IgD-negative memory B cell (primary cell): Measurements from ENCODE around the gene CNTNAP5. TPM values are rescaled to one million over a fixed set of nuclear protein-coding genes. Genes with fewer than 3 reads are reported as not detected.

Source experiments
- H3K27ac Mint-ChIP-seq, 3 donors: one replicate each; pipeline ENCODE4 v1.8.0; 2020 to 2022; ENCODE audit warnings: mild to moderate bottlenecking in 3 of 3, mixed read lengths in 3 of 3, moderate library complexity in 1 of 3
- H3K27me3 Mint-ChIP-seq: one replicate; pipeline ENCODE4 v1.8.0; 2021; ENCODE audit warnings: mixed read lengths
- H3K36me3 Mint-ChIP-seq: one replicate; pipeline ENCODE4 v1.8.0; 2020; ENCODE audit warnings: mild to moderate bottlenecking, mixed read lengths
- H3K4me1 Mint-ChIP-seq, 3 donors: one replicate each; pipeline ENCODE4 v1.8.0; 2020 to 2022; ENCODE audit warnings: mixed read lengths in 3 of 3, mild to moderate bottlenecking in 1 of 3
- H3K4me3 Mint-ChIP-seq, 4 donors: one replicate each; pipeline ENCODE4 v1.8.0; 2020 to 2022; ENCODE audit warnings: mild to moderate bottlenecking in 4 of 4, mixed read lengths in 4 of 4, moderate library complexity in 3 of 4
- H3K9me3 Mint-ChIP-seq, 3 donors: one replicate each; pipeline ENCODE4 v1.8.0; 2020 to 2021; ENCODE audit warnings: mixed read lengths in 3 of 3, mild to moderate bottlenecking in 1 of 3
- polyA plus RNA-seq: library from polyadenylated mRNA; unstranded; fragments of 300-500 nt; fragmentation: Illumina TruSeq; gene quantifications from one replicate; pipeline ENCODE4 v1.2.3, GENCODE V29; 2021

The CNTNAP5 gene
- not detected for polyA plus RNA-seq

DNA sequence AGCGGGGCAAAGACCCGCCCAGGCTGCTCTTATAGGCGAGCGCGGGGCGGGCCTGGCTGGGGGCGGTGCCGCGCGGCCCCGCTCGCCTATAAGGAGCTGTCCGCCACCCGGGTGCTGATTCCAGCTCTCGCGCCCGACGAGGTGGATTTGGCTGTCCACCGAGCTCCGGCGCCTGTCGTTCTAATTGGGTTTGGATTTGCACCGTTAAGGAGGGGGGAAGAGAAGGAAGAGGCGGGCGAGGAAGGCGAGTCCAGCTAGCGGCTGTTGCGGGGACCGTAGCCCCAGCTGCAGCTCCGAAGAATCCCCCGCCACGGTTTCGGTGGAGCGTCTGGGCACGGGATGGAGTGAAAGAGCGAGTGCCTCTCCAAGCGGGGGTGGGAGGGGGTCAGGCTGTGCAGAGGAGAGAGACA is at the start of gene CNTNAP5:
TSS of gene CNTNAP5 (plus strand) at position 117 of the 410 bp plus-strand sequence. CDS start 364 bp downstream, outside the sequence.
- H3K27ac Mint-ChIP-seq = no peak within 1 kb of the TSS
- H3K4me1 Mint-ChIP-seq = no peaks in the 10 kb centered on the region
- H3K27me3 Mint-ChIP-seq = peaks cover 14% of the 10 kb centered on the region
- H3K36me3 Mint-ChIP-seq = no peaks in the 10 kb centered on the region
- H3K9me3 Mint-ChIP-seq = no peaks in the 10 kb centered on the region
- H3K4me3 Mint-ChIP-seq = no peak within 1 kb of the TSS

GRCh38 chr2:123976054-123976648 is 48.9 kb upstream of the CNTNAP5 start:
- Mint-ChIP-seq H3K27me3 (no peaks in the 10 kb centered on the region), H3K36me3 (no peaks in the 10 kb centered on the region), H3K4me1 (peaks cover 0 to 2% (median 2%) of the 10 kb centered on the region in 3 donors), H3K4me3 (no peak overlapping the region), H3K9me3 (peaks cover 5 to 18% (median 9%) of the 10 kb centered on the region in 3 donors), H3K27ac (no peak overlapping the region)

DNA sequence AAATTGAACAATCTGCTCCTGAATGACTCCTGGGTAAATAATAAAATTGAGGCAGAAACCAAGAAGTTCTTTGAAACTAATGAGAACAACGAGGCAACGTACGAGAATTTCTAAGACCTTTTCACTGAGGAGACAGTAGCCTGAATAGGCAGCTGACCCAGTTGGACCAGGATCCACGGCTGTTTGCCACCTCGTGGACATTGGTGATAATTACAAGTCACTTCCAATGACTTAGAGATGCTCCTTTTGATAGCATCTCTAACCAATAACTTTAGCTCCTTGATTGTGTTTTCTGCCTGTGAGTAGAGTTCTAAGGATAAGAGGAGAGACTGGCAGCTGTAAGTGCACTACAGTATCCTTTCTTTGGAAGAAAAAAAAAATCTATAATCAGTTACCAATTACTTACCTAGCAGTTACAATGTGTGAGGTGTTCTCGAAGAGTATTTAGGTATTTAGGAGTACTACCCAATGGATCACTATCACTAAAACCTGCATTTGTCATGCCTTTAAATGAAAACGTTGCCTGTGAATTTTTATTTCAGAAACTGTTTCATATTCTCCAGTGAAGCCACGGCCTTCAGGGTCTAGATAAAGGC is 31.3 kb upstream of the CNTNAP5 start:
- Mint-ChIP-seq H3K4me3 (no peak overlapping the region), H3K36me3 (no peaks in the 10 kb centered on the region), H3K27me3 (no peaks in the 10 kb centered on the region), H3K27ac (no peak overlapping the region), H3K4me1 (peaks cover 0 to 3% (median 0%) of the 10 kb centered on the region in 3 donors), H3K9me3 (peaks cover 0 to 4% (median 0%) of the 10 kb centered on the region in 3 donors)

DNA sequence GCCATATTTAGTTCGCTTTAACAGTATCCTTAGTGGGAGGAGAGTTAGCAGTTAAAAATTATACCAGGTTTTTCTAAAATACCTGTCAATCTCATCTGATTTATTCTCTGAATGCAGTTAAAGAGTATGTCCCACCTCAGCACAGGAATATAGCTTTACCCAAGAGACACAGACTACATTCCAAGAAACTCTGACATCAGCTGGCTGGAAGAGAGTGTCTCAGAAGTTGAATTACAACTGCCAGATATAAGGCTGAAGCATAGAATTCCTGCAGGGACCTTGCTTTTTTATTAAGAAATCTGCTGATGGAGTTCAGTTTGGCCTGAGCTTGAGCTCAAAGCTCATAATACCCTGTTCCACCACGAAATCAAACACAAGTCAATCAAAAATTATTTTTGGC is 25.4 kb upstream of the CNTNAP5 start:
- H3K4me1 Mint-ChIP-seq = no peaks in the 10 kb centered on the region
- peaks cover 0 to 5% (median 3%) of the 10 kb centered on the region in 3 donors for H3K9me3 Mint-ChIP-seq
- H3K27me3 Mint-ChIP-seq = no peaks in the 10 kb centered on the region
- H3K36me3 Mint-ChIP-seq = no peaks in the 10 kb centered on the region
- no peak overlapping the region for H3K27ac Mint-ChIP-seq
- H3K4me3 Mint-ChIP-seq = no peak overlapping the region

GRCh38 chr2:124001696-124002430 is 23.2 kb upstream of the CNTNAP5 start:
- H3K27ac Mint-ChIP-seq = no peak overlapping the region
- no peaks in the 10 kb centered on the region for H3K4me1 Mint-ChIP-seq
- H3K36me3 Mint-ChIP-seq = no peaks in the 10 kb centered on the region
- H3K27me3 Mint-ChIP-seq = no peaks in the 10 kb centered on the region
- peaks cover 1 to 13% (median 5%) of the 10 kb centered on the region in 3 donors for H3K9me3 Mint-ChIP-seq
- H3K4me3 Mint-ChIP-seq = no peak overlapping the region

DNA sequence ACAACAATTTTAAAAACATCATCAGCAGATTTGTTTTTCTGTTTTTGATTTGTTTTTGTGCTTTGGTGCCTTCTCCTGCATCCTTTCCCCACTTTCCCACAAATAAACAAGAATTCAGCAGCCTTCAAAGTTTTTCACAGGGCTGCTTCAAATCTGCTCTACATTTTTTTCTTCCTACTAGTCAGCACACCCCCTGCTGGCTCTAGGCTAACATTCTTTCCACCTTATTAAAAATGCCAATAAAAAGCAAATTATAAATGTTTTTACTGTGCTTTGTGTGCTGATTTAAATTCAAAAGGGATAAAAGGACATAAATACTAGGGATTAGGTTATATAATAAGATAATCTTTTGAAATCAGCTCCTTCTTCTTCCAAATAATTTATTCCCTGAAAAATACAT is 6.2 kb upstream of the CNTNAP5 start:
- H3K4me1 Mint-ChIP-seq = no peaks in the 10 kb centered on the region
- peaks cover under 1% of the 10 kb centered on the region for H3K27me3 Mint-ChIP-seq
- H3K36me3 Mint-ChIP-seq = no peaks in the 10 kb centered on the region
- H3K9me3 Mint-ChIP-seq = peaks cover 0 to 4% (median under 1%) of the 10 kb centered on the region in 3 donors
- H3K4me3 Mint-ChIP-seq = no peak overlapping the region
- H3K27ac Mint-ChIP-seq = no peak overlapping the region

GRCh38 chr2:124024561-124025170 is 421 bp upstream of the CNTNAP5 start:
- Mint-ChIP-seq H3K4me3 (no peak overlapping the region), H3K27me3 (peaks cover 14% of the 10 kb centered on the region), H3K9me3 (no peaks in the 10 kb centered on the region), H3K4me1 (no peaks in the 10 kb centered on the region), H3K27ac (no peak overlapping the region), H3K36me3 (no peaks in the 10 kb centered on the region)

DNA sequence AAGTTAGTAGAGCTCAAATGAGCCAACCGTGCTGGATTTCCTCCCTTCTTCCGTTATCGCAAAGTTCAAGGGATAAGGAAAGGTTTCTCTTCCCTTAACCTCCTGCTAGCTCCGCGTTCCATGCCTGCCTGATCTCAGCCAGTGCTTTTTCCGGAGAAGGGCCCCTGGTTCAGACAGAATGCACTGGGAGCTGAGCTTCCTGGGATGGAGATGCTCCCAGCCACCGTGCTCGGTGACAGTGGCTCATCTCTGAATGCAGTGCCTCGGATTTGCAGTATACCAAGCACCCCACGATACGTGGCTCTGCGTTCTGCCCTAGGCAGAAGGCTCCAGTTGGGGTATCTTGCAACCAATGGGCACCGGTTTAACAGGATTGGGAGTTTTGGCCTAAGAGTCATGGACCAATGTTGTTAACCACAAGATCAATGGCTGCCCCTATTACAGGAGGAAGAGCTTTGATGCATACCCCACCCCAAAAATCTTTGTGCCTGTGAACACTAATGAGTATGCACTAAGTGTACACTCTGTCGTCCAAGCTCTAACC is 876 bp downstream of the CNTNAP5 start:
- H3K27me3 Mint-ChIP-seq = peaks cover 14% of the 10 kb centered on the region
- no peaks in the 10 kb centered on the region for H3K36me3 Mint-ChIP-seq
- no peaks in the 10 kb centered on the region for H3K4me1 Mint-ChIP-seq
- no peaks in the 10 kb centered on the region for H3K9me3 Mint-ChIP-seq
- no peak overlapping the region for H3K4me3 Mint-ChIP-seq
- no peak overlapping the region for H3K27ac Mint-ChIP-seq

DNA sequence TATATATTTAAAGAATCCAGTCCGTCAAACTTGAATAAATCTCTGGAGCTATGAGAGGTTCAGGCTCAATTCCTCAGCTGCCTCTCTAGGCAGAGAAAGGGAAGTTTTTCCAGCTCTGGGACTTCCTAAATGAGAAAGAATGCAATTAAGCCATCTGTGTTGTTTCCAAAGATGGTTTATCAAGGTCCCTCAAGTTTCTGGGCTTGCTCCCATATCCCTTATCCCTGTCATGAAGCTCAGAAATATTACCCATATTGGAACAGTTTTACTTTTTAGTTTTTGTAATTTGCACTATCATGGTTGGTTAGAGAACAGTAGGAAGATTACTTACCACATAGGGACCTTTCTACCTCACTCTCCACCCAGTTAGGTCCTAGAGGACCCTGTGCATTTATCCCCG is 1.4 kb downstream of the CNTNAP5 start:
- Mint-ChIP-seq H3K27me3 (peaks cover 14% of the 10 kb centered on the region), H3K27ac (no peak overlapping the region), H3K36me3 (no peaks in the 10 kb centered on the region), H3K4me1 (no peaks in the 10 kb centered on the region), H3K4me3 (no peak overlapping the region), H3K9me3 (no peaks in the 10 kb centered on the region)

DNA sequence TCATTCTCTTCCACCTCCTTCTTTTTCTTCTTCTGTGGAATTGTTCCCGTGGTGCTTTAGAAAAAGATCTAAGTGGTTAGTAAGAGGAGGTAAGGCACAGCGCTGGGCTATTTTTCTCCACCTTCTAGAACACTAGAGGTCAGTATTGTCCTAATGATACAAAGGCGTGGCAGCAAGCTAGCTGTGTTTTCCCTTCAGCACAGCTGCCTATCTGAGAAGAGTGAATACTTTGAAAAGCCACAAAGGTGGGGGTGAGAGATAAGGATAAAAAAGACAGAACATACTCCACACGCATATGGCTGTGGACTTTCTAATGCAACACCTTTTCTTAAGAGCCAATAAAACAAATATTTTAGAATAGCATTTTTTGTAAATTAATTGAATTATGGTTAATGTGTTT is 2.1 kb downstream of the CNTNAP5 start:
- no peak overlapping the region for H3K4me3 Mint-ChIP-seq
- H3K9me3 Mint-ChIP-seq = no peaks in the 10 kb centered on the region
- H3K4me1 Mint-ChIP-seq = no peaks in the 10 kb centered on the region
- no peak overlapping the region for H3K27ac Mint-ChIP-seq
- peaks cover 14% of the 10 kb centered on the region for H3K27me3 Mint-ChIP-seq
- H3K36me3 Mint-ChIP-seq = no peaks in the 10 kb centered on the region

DNA sequence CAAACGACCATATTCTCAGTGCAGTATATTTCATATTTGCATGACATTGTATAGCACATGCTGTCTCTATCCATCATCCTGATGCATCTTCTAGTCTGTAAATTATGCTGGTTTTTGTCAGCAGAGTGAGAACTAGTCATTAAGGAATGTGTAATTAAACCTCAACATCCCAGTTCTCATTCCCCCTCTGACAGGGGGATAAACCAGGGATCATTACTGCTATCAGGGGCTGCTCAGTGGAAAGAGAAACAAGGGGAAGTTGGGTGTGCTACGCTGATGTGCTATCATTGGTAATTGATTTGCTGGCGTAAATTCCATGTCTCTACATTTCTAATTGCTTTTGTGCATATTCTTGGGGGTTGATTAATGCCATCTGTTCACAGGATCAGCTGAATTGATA is 7.7 kb downstream of the CNTNAP5 start:
- Mint-ChIP-seq H3K27me3 (no peaks in the 10 kb centered on the region), H3K4me3 (no peak overlapping the region), H3K36me3 (no peaks in the 10 kb centered on the region), H3K9me3 (peaks cover 0 to 7% (median 0%) of the 10 kb centered on the region in 3 donors), H3K4me1 (no peaks in the 10 kb centered on the region), H3K27ac (no peak overlapping the region)

- H3K27ac Mint-ChIP-seq = no peak overlapping the region
- H3K4me1 Mint-ChIP-seq = no peaks in the 10 kb centered on the region
- no peaks in the 10 kb centered on the region for H3K27me3 Mint-ChIP-seq
- H3K9me3 Mint-ChIP-seq = peaks cover 0 to 7% (median 0%) of the 10 kb centered on the region in 3 donors
- no peaks in the 10 kb centered on the region for H3K36me3 Mint-ChIP-seq
- no peak overlapping the region for H3K4me3 Mint-ChIP-seq
Measured at GRCh38 chr2:124034265-124034664, 9.2 kb downstream of the CNTNAP5 start.

- Mint-ChIP-seq H3K36me3 (no peaks in the 10 kb centered on the region), H3K4me3 (no peak overlapping the region), H3K4me1 (no peaks in the 10 kb centered on the region), H3K27me3 (no peaks in the 10 kb centered on the region), H3K27ac (no peak overlapping the region), H3K9me3 (peaks cover 0 to 7% (median 0%) of the 10 kb centered on the region in 3 donors)
Measured at GRCh38 chr2:124035001-124035400, 9.9 kb downstream of the CNTNAP5 start.

- Mint-ChIP-seq H3K4me3 (no peak overlapping the region), H3K27me3 (no peaks in the 10 kb centered on the region), H3K36me3 (no peaks in the 10 kb centered on the region), H3K9me3 (peaks cover 0 to 4% (median 0%) of the 10 kb centered on the region in 3 donors), H3K4me1 (no peaks in the 10 kb centered on the region), H3K27ac (no peak overlapping the region)
Measured at GRCh38 chr2:124039032-124039431, 13.9 kb downstream of the CNTNAP5 start.

- H3K27me3 Mint-ChIP-seq = no peaks in the 10 kb centered on the region
- H3K36me3 Mint-ChIP-seq = no peaks in the 10 kb centered on the region
- H3K27ac Mint-ChIP-seq = no peak overlapping the region
- no peak overlapping the region for H3K4me3 Mint-ChIP-seq
- peaks cover 0 to 7% (median 0%) of the 10 kb centered on the region in 3 donors for H3K9me3 Mint-ChIP-seq
- no peaks in the 10 kb centered on the region for H3K4me1 Mint-ChIP-seq
Measured at GRCh38 chr2:124039762-124040291, 14.7 kb downstream of the CNTNAP5 start.
